GM13976 (cell line): ENCODE data around the gene FAM168A.

Experiments
- DNase-seq: peaks from one replicate; pipeline ENCODE4 v3.0.0; 2012; ENCODE audit warnings: low spot score
- in situ Hi-C: fragments of 300-500 bp; cut with MboI; formaldehyde crosslinking; loops from one replicate; pipeline ENCODE4 v1.12.0; 2022; ENCODE audit warnings: low sequenced_read_pairs, mixed read lengths, inconsistent platforms; ENCODE audit not compliant: unreplicated experiment
- TF ChIP-seq, protein P1 (sequence below): IDR thresholded peaks from 2 replicates; pipeline ENCODE4 v1.5.1; 2012; ENCODE audit warnings: borderline replicate concordance, mild to moderate bottlenecking; ENCODE audit not compliant: insufficient read depth; ENCODE audit errors: extremely low read depth, missing control alignments, control extremely low read depth

The FAM168A gene

DNA sequence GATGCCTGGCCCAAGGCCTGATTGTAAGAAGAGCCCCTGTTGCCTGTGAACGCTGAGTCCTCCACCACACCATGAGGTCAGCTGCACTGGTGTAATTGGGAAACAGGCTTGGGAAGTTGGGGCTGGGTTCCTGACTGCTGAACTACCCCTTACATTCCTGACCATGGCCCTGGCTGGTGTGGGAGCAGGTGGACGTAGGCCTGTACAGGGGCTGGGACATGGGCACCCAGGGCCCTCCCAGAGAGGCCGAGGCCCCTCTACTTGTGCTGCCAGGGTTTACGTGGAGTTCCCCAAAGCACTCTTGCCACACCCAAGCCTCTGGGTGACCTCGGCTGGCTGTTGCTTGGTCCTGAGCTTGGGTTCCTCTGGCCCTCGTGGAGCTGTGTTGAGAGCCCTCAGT, 216.3 kb downstream of the FAM168A start:
- in situ Hi-C loops: no loop called here
- DNase-seq: no peak
- TF ChIP-seq, protein P1, sequence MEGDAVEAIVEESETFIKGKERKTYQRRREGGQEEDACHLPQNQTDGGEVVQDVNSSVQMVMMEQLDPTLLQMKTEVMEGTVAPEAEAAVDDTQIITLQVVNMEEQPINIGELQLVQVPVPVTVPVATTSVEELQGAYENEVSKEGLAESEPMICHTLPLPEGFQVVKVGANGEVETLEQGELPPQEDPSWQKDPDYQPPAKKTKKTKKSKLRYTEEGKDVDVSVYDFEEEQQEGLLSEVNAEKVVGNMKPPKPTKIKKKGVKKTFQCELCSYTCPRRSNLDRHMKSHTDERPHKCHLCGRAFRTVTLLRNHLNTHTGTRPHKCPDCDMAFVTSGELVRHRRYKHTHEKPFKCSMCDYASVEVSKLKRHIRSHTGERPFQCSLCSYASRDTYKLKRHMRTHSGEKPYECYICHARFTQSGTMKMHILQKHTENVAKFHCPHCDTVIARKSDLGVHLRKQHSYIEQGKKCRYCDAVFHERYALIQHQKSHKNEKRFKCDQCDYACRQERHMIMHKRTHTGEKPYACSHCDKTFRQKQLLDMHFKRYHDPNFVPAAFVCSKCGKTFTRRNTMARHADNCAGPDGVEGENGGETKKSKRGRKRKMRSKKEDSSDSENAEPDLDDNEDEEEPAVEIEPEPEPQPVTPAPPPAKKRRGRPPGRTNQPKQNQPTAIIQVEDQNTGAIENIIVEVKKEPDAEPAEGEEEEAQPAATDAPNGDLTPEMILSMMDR: no peak

DNA sequence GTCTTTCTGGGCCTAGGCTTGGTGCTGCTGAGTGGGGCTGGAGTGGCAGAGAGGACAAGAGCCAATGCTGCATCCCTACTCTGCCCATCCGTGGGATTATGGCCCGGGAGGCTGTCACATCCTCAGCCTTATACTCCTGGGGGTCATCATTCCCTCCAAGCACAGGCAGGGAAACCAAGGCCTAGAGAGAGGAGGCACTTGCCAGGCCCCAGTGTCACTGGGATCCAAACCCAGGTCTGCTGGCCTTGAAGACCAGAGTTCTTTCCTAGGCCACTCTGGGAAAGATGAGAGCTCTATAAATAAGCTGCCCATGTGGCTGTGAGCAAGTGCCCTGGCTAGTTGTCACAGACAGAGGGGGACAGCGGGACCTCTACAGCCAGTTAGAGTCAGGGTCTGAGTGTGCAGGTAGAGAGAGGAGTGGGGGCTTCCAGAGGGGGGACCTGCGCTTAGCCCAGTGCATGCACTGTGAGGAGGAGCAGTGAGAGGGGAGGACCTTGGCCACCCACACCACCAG, 217.0 kb downstream of the FAM168A start:
- in situ Hi-C loops: no loop called here
- no peak for DNase-seq
- TF ChIP-seq, protein P1: no peak

DNA sequence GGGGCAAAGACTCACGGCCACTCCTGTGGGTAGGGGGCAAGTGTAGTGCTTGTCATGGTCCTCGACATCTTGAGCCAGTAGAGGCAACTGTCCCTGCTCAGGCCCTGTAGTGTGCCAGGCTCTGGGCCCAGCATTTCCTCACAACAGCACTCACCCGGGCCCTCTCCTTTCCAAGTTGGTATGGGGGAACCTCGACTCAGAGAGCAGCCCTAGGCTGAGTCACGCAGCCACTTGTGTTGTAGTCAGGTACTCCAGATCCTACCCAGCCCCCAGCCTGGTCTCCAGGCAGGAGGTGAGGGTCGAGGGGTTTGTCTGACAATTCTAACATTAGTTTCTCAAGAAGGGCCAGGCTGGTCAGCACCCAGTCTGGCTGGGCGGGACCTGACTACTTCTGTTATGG, 217.6 kb downstream of the FAM168A start:
- in situ Hi-C loops: no loop called here
- no peak for DNase-seq
- TF ChIP-seq, protein P1: no peak

DNA sequence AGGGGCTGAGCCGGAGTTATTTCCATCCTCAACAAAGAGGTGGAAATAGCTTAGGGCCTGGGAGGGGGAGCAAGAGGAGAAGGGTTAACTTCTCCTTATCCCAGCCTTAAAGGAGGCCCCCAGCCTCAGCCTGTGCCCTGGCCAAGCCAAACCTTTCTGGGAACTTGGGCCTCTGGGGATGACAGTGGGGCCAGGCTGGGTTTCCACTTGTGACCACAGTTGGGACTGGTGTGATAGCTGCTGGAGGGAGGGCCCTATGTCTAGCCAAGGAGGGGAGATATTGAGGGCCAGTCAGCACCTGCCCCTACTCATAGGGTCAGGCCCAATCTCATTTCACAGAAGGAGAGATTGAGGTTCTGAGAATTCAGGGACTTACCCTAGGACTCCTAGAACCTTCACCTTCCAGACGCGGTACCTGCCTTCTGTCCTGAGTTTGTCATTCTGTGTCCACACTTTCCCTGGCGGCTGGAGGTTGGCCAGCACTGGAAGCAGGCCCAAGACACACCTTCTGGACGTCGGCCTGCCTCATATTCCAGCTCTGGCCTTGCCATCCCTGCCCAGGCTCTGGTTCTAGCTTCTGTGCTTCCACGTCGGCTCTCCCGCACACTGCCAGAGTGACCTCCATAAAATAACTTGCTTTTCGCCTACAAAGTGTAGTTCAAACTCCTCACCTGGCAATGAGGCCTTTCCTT, 218.6 kb downstream of the FAM168A start:
- no peak for DNase-seq

DNA sequence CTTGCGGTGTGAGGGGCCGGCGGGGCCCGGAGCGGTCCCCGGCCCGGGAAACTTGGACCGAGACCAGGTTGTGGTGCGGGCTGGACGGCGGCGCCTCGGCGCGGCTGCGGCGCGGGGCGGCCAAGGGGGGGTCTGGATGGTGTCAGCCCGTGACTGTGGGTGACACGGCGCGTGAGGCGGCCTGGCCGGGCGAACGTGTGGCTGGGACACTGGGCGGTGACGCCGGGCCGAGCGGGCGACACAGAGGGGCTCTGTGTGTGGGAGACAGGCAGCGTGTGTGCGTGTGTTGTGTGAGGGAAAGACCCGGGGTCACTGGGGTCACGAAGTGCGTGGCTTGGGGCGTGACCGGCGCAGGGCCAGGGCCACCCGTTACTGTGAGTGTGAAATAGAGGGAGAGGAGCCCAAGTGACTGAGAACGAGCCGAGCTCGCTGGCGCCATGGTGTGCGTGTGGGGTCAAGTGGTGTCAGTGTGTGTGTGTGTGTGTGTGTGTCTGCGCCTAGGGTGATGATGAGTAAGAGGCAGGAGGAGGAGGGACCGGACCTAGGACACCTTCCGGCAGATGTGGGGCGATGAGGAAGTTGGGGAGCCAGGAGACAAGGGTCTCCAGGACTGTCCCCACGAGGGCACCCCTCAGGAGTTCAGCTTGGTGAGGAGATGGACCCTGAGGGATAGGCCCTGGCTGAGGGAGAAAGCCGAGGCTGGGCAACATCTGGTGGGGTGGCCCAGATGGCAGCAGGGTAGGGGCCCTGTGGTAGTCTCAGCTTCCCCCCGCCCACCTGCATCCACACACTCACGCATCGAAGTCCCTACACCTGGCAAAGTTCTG, 220.9 kb downstream of the FAM168A start:
- in situ Hi-C loops: no loop called here
- peak; percentile 87 for DNase-seq
- TF ChIP-seq, protein P1: no peak

More for the DNA sequence above, 218.6 kb downstream of the FAM168A start:
- TF ChIP-seq, protein P1: no peak
- in situ Hi-C loops: no loop called here

DNA sequence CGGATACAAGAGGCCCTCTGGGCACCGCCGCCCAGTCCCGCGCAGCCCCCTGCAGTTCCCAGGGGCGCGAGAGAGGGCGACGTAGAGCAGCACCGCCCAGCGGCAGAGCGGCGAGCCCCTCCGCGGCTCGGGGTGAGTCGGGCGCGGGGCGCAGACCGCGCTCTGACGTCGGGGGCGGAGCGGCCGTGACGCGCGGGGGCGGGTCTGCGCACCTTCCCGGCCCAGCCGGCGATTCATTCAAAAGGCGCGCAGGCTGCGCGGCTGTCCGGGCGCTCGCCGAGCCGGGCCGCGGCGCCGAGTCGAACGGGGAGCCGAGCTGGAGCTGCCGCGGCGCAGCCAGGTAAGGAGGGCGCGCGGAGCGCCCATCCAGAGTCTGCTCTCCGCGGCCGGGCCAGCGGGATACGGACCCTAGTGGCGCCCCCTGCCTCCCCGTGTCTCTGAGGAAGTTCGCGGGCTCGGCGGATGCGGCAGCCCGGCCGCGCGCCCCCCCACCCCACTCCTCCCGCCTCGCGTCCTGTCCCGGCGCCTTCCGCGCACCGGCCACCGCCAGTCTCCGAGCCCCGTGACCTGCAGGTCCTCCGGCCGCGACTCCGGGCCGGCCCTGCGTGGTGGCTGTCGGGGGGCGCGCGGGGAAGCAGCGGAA, 221.6 kb downstream of the FAM168A start, which contains the start of gene RELT:
RELT (plus strand) TSS at position 240 of the 643 bp plus-strand sequence. CDS start 12,738 bp downstream, outside the sequence.
- TF ChIP-seq, protein P1: peak; percentile 95
- DNase-seq: peak; percentile 99
- in situ Hi-C loops: no loop called here
